WERI-Rb-1 (cell line): ENCODE data around the gene PAQR9.

ENCODE experiments used
- DNase-seq: peaks from one replicate; pipeline ENCODE4 v3.0.0-alpha.2; 2020
- H3K27ac ChIP-seq: fragments of 250-450 bp; sonication (Bioruptor Pico); 2 replicates; pipeline ENCODE4 v1.5.1; 2020; ENCODE audit warnings: mild to moderate bottlenecking, moderate library complexity
- H3K27me3 ChIP-seq: fragments of 250-450 bp; sonication (Bioruptor Pico); 2 replicates; pipeline ENCODE4 v1.5.1; 2021; ENCODE audit warnings: mild to moderate bottlenecking, low read depth, moderate library complexity; ENCODE audit not compliant: insufficient read depth, severe bottlenecking
- H3K36me3 ChIP-seq: fragments of 250-450 bp; sonication (Bioruptor Pico); 2 replicates; pipeline ENCODE4 v1.5.1; 2020; ENCODE audit warnings: mild to moderate bottlenecking, moderate library complexity
- H3K4me3 ChIP-seq: 2 replicates; pipeline ENCODE4 v1.5.1; 2011; ENCODE audit warnings: low read depth, mild to moderate bottlenecking, control low read depth, low read length
- H3K9me3 ChIP-seq: fragments of 250-450 bp; sonication (Bioruptor Pico); 2 replicates; pipeline ENCODE4 v1.5.1; 2021; ENCODE audit warnings: mild to moderate bottlenecking, moderate library complexity; ENCODE audit not compliant: severe bottlenecking
- TF ChIP-seq, protein P1 (sequence below): IDR thresholded peaks from 2 replicates; pipeline ENCODE4 v1.5.1; 2011; ENCODE audit warnings: low read depth, mild to moderate bottlenecking, control low read depth, inconsistent platforms, low read length

Gene PAQR9

GRCh38 chr3:142963516-142964448 is at the start of gene PAQR9:
TSS of gene PAQR9 (minus strand) at chr3:142963674. CDS start at chr3:142963336, 338 bp downstream.
- peak; percentile 67 for DNase-seq
- Histone ChIP-seq H3K36me3 (no peaks in the 10 kb centered on the region; the same call in 1 of the 2 replicates), H3K27ac (peak within 1 kb of the TSS; percentile 84), H3K27me3 (no peaks in the 10 kb centered on the region), H3K9me3 (peaks cover 5% of the 10 kb centered on the region), H3K4me3 (peak within 1 kb of the TSS; percentile 73)
- TF ChIP-seq, protein P1, sequence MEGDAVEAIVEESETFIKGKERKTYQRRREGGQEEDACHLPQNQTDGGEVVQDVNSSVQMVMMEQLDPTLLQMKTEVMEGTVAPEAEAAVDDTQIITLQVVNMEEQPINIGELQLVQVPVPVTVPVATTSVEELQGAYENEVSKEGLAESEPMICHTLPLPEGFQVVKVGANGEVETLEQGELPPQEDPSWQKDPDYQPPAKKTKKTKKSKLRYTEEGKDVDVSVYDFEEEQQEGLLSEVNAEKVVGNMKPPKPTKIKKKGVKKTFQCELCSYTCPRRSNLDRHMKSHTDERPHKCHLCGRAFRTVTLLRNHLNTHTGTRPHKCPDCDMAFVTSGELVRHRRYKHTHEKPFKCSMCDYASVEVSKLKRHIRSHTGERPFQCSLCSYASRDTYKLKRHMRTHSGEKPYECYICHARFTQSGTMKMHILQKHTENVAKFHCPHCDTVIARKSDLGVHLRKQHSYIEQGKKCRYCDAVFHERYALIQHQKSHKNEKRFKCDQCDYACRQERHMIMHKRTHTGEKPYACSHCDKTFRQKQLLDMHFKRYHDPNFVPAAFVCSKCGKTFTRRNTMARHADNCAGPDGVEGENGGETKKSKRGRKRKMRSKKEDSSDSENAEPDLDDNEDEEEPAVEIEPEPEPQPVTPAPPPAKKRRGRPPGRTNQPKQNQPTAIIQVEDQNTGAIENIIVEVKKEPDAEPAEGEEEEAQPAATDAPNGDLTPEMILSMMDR: no peak

DNA sequence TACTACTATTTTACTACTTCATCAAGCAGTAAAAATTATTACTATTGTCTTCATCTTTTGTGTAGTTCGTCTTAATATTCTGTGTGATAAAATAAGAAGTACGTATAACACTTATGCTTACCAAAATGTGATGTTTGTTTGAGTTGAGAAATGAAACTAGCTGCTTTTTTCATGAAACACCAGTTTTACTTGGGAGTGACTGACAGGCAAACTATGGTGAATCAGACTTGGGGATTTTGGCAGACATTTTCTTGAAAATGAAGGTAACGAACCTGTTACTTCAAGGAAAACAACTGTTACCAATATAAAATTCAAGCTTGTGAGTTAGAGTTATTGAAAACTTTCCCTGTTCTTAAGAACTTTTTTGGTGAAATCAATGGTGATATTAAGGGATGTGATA is 48.2 kb upstream of the PAQR9 start:
- Histone ChIP-seq H3K9me3 (no peaks in the 10 kb centered on the region), H3K27ac (no peak overlapping the region), H3K36me3 (peaks cover 41% of the 10 kb centered on the region), H3K27me3 (no peaks in the 10 kb centered on the region), H3K4me3 (no peak overlapping the region)
- TF ChIP-seq, protein P1: no peak
- no peak for DNase-seq

DNA sequence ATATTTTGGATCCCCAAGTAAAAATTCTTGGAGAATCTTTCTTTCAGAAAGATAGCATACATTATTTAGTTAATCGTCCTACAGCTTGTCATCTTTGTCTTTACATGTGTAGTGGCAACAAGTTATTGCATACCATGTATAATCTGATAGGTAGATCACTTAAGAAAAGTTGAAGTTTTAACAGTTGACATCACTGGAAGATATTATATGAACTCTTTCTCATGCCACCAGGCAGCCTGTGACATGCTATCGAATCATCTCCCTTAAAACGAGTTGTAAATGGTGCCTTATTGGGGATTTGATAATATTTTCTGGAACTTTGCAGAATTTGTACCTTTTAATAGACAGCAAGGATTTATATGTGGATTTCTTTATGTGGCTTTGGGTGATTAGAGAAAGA is 46.5 kb upstream of the PAQR9 start:
- Histone ChIP-seq H3K36me3 (peaks cover 24% of the 10 kb centered on the region), H3K4me3 (no peak overlapping the region), H3K27me3 (no peaks in the 10 kb centered on the region), H3K27ac (no peak overlapping the region), H3K9me3 (no peaks in the 10 kb centered on the region)
- TF ChIP-seq, protein P1: no peak
- no peak for DNase-seq

DNA sequence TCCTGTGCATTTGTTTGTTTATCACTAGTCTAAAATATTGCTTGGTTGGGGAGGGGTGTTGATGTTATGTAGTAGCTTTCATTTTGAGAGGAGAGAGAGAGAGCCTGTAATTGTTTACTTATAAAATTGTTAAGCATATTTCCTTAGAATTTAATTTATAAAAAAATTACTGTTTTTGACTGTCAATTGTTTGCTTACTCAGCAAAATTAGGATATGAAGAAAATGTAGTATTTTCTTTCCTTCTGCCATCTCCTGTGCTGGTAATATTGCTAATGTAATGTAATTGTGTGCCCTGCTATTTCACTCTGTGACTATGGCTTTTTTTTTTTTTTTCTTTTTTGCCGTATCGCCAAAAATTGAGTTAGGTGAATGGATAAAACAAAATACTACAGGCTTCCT is 41.3 kb upstream of the PAQR9 start:
- H3K9me3 ChIP-seq: no peaks in the 10 kb centered on the region
- peaks cover 3% of the 10 kb centered on the region for H3K36me3 ChIP-seq
- DNase-seq: no peak
- TF ChIP-seq, protein P1: no peak
- H3K4me3 ChIP-seq: no peak overlapping the region
- H3K27ac ChIP-seq: no peak overlapping the region
- H3K27me3 ChIP-seq: no peaks in the 10 kb centered on the region

- H3K36me3 ChIP-seq: peaks cover 3% of the 10 kb centered on the region
- no peaks in the 10 kb centered on the region for H3K9me3 ChIP-seq
- peak overlapping the region; percentile 58 for H3K4me3 ChIP-seq
- TF ChIP-seq, protein P1: no peak
- no peaks in the 10 kb centered on the region for H3K27me3 ChIP-seq
- no peak for DNase-seq
- H3K27ac ChIP-seq: peak overlapping the region; percentile 96
Observed at GRCh38 chr3:143002727-143003126, 39.3 kb upstream of the PAQR9 start.
